GM19324 (cell line): ENCODE data around the gene ITM2B.
"Not testable (repeated sequence)": the region's sequence is repeated elsewhere in the genome, so short reads cannot be mapped to it uniquely, and the experiment has no call there.

Experiments
- ATAC-seq: cut with Tn5 transposase; IDR thresholded peaks from one replicate; pipeline ENCODE4 v1.9.1; 2021; ENCODE audit warnings: mild to moderate bottlenecking, moderate library complexity; ENCODE audit not compliant: unreplicated experiment, low FRiP score

Gene ITM2B

GRCh38 chr13:48233046-48233888 lies at the start of gene ITM2B:
TSS of gene ITM2B (plus strand) at chr13:48233206. CDS start at chr13:48233361, 155 bp downstream.
- ATAC-seq: peak; percentile 68

GRCh38 chr13:48184260-48184659 lies 48.7 kb upstream of the ITM2B start:
- peak; percentile 40 for ATAC-seq

GRCh38 chr13:48185018-48185417 lies 48.0 kb upstream of the ITM2B start:
- ATAC-seq: no peak

GRCh38 chr13:48186722-48187121 lies 46.3 kb upstream of the ITM2B start:
- ATAC-seq: no peak

GRCh38 chr13:48188131-48188530 lies 44.9 kb upstream of the ITM2B start:
- ATAC-seq: no peak

GRCh38 chr13:48188601-48189000 lies 44.4 kb upstream of the ITM2B start:
- no peak for ATAC-seq

GRCh38 chr13:48189171-48189570 lies 43.8 kb upstream of the ITM2B start:
- ATAC-seq: no peak

- no peak for ATAC-seq
These were observed 40.5 kb upstream of the ITM2B start for GRCh38 chr13:48192411-48192935.

GRCh38 chr13:48194379-48194754 lies 38.6 kb upstream of the ITM2B start:
- ATAC-seq: no peak

- no peak for ATAC-seq
These were observed 33.5 kb upstream of the ITM2B start for GRCh38 chr13:48199404-48199946.

GRCh38 chr13:48201044-48201443 lies 32.0 kb upstream of the ITM2B start:
- ATAC-seq: no peak

GRCh38 chr13:48207207-48207606 lies 25.8 kb upstream of the ITM2B start:
- not testable (repeated sequence) for ATAC-seq

GRCh38 chr13:48210178-48210577 lies 22.8 kb upstream of the ITM2B start:
- no peak for ATAC-seq

GRCh38 chr13:48214519-48215121 lies 18.4 kb upstream of the ITM2B start:
- ATAC-seq: no peak

- not testable (repeated sequence) for ATAC-seq
These were observed 17.3 kb upstream of the ITM2B start for GRCh38 chr13:48215511-48216203.

GRCh38 chr13:48216204-48216711 lies 16.7 kb upstream of the ITM2B start:
- no peak for ATAC-seq

GRCh38 chr13:48220592-48220980 lies 12.4 kb upstream of the ITM2B start:
- ATAC-seq: no peak

- no peak for ATAC-seq
These were observed 11.9 kb upstream of the ITM2B start for GRCh38 chr13:48220981-48221685.

GRCh38 chr13:48221686-48222187 lies 11.3 kb upstream of the ITM2B start:
- ATAC-seq: no peak
